ENCODE measurements around the gene DPP4.

DPP4 gene

GRCh38 chr2:162029287-162029901 is 44.6 kb downstream of the DPP4 start:
- H3K4me1 ChIP-seq (ENCODE audit: insufficient read depth, insufficient read length), result no peaks in the 10 kb centered on the region
- no peak for DNase-seq (ENCODE audit: low read depth, low spot score)
- TF ChIP-seq SUZ12 (IDR thresholded peaks at IDR 0.05; ENCODE audit: extremely low read depth, insufficient read depth, insufficient read length) (no peak), ZNF274 (IDR thresholded peaks at IDR 0.05; ENCODE audit: low read depth, low read length) (no peak), YY1 (IDR thresholded peaks at IDR 0.05; ENCODE audit: insufficient read depth, insufficient read length) (no peak)

GRCh38 chr2:162028511-162028910 is 45.5 kb downstream of the DPP4 start:
- no peak overlapping the region for H3K9ac ChIP-seq (ENCODE audit: insufficient read length, low read depth)
- no peaks in the 10 kb centered on the region for H3K27me3 ChIP-seq (ENCODE audit: insufficient read depth, insufficient read length)
- TF ChIP-seq YY1 (IDR thresholded peaks at IDR 0.05; ENCODE audit: insufficient read depth, insufficient read length) (no peak), ZNF274 (IDR thresholded peaks at IDR 0.05; ENCODE audit: low read depth, low read length) (no peak), SUZ12 (IDR thresholded peaks at IDR 0.05; ENCODE audit: extremely low read depth, insufficient read depth, insufficient read length) (no peak)
- no peaks in the 10 kb centered on the region for H3K9me3 ChIP-seq (ENCODE audit: insufficient read depth, low read length)
- H3K4me1 ChIP-seq (ENCODE audit: insufficient read depth, insufficient read length), result no peaks in the 10 kb centered on the region
- H3K36me3 ChIP-seq (ENCODE audit: insufficient read depth, insufficient read length, low read length), result no peaks in the 10 kb centered on the region
- no peak for DNase-seq (ENCODE audit: low read depth, low spot score)
- no peak overlapping the region for H3K4me3 ChIP-seq (ENCODE audit: insufficient read length, low read depth)

More at GRCh38 chr2:162029287-162029901, 44.6 kb downstream of the DPP4 start:
- Histone ChIP-seq H3K36me3 (ENCODE audit: insufficient read depth, insufficient read length, low read length) (no peaks in the 10 kb centered on the region), H3K4me3 (ENCODE audit: insufficient read length, low read depth) (no peak overlapping the region), H3K9ac (ENCODE audit: insufficient read length, low read depth) (no peak overlapping the region), H3K27me3 (ENCODE audit: insufficient read depth, insufficient read length) (no peaks in the 10 kb centered on the region), H3K9me3 (ENCODE audit: insufficient read depth, low read length) (no peaks in the 10 kb centered on the region)

- Histone ChIP-seq H3K4me3 (ENCODE audit: insufficient read length, low read depth) (no peak overlapping the region), H3K36me3 (ENCODE audit: insufficient read depth, insufficient read length, low read length) (no peaks in the 10 kb centered on the region), H3K27me3 (ENCODE audit: insufficient read depth, insufficient read length) (no peaks in the 10 kb centered on the region), H3K4me1 (ENCODE audit: insufficient read depth, insufficient read length) (no peaks in the 10 kb centered on the region), H3K9ac (ENCODE audit: insufficient read length, low read depth) (no peak overlapping the region), H3K9me3 (ENCODE audit: insufficient read depth, low read length) (no peaks in the 10 kb centered on the region)
- TF ChIP-seq YY1 (IDR thresholded peaks at IDR 0.05; ENCODE audit: insufficient read depth, insufficient read length), result no peak
- TF ChIP-seq ZNF274 (IDR thresholded peaks at IDR 0.05; ENCODE audit: low read depth, low read length), result no peak
- no peak for TF ChIP-seq SUZ12 (IDR thresholded peaks at IDR 0.05; ENCODE audit: extremely low read depth, insufficient read depth, insufficient read length)
- no peak for DNase-seq (ENCODE audit: low read depth, low spot score)
Observed at GRCh38 chr2:162025121-162025911, 48.7 kb downstream of the DPP4 start.

- Histone ChIP-seq H3K9ac (ENCODE audit: insufficient read length, low read depth) (no peak overlapping the region), H3K36me3 (ENCODE audit: insufficient read depth, insufficient read length, low read length) (no peaks in the 10 kb centered on the region), H3K4me3 (ENCODE audit: insufficient read length, low read depth) (no peak overlapping the region), H3K9me3 (ENCODE audit: insufficient read depth, low read length) (no peaks in the 10 kb centered on the region), H3K4me1 (ENCODE audit: insufficient read depth, insufficient read length) (no peaks in the 10 kb centered on the region), H3K27me3 (ENCODE audit: insufficient read depth, insufficient read length) (no peaks in the 10 kb centered on the region)
- TF ChIP-seq ZNF274 (IDR thresholded peaks at IDR 0.05; ENCODE audit: low read depth, low read length), result no peak
- no peak for TF ChIP-seq SUZ12 (IDR thresholded peaks at IDR 0.05; ENCODE audit: extremely low read depth, insufficient read depth, insufficient read length)
- no peak for TF ChIP-seq YY1 (IDR thresholded peaks at IDR 0.05; ENCODE audit: insufficient read depth, insufficient read length)
- no peak for DNase-seq (ENCODE audit: low read depth, low spot score)
Observed at GRCh38 chr2:162022290-162022945, 51.6 kb downstream of the DPP4 start.

GRCh38 chr2:162021516-162022058 is 52.4 kb downstream of the DPP4 start:
- Histone ChIP-seq H3K4me1 (ENCODE audit: insufficient read depth, insufficient read length) (no peaks in the 10 kb centered on the region), H3K9me3 (ENCODE audit: insufficient read depth, low read length) (no peaks in the 10 kb centered on the region), H3K9ac (ENCODE audit: insufficient read length, low read depth) (no peak overlapping the region), H3K27me3 (ENCODE audit: insufficient read depth, insufficient read length) (no peaks in the 10 kb centered on the region), H3K4me3 (ENCODE audit: insufficient read length, low read depth) (no peak overlapping the region), H3K36me3 (ENCODE audit: insufficient read depth, insufficient read length, low read length) (no peaks in the 10 kb centered on the region)
- no peak for DNase-seq (ENCODE audit: low read depth, low spot score)
- TF ChIP-seq YY1 (IDR thresholded peaks at IDR 0.05; ENCODE audit: insufficient read depth, insufficient read length) (no peak), ZNF274 (IDR thresholded peaks at IDR 0.05; ENCODE audit: low read depth, low read length) (no peak), SUZ12 (IDR thresholded peaks at IDR 0.05; ENCODE audit: extremely low read depth, insufficient read depth, insufficient read length) (no peak)

GRCh38 chr2:162018530-162018929 is 55.5 kb downstream of the DPP4 start:
- Histone ChIP-seq H3K36me3 (ENCODE audit: insufficient read depth, insufficient read length, low read length) (no peaks in the 10 kb centered on the region), H3K27me3 (ENCODE audit: insufficient read depth, insufficient read length) (no peaks in the 10 kb centered on the region), H3K4me1 (ENCODE audit: insufficient read depth, insufficient read length) (no peaks in the 10 kb centered on the region), H3K9ac (ENCODE audit: insufficient read length, low read depth) (no peak overlapping the region), H3K9me3 (ENCODE audit: insufficient read depth, low read length) (no peaks in the 10 kb centered on the region), H3K4me3 (ENCODE audit: insufficient read length, low read depth) (no peak overlapping the region)
- TF ChIP-seq ZNF274 (IDR thresholded peaks at IDR 0.05; ENCODE audit: low read depth, low read length), result no peak
- TF ChIP-seq SUZ12 (IDR thresholded peaks at IDR 0.05; ENCODE audit: extremely low read depth, insufficient read depth, insufficient read length), result no peak
- no peak for TF ChIP-seq YY1 (IDR thresholded peaks at IDR 0.05; ENCODE audit: insufficient read depth, insufficient read length)
- no peak for DNase-seq (ENCODE audit: low read depth, low spot score)

- no peaks in the 10 kb centered on the region for H3K9me3 ChIP-seq (ENCODE audit: insufficient read depth, low read length)
- no peaks in the 10 kb centered on the region for H3K36me3 ChIP-seq (ENCODE audit: insufficient read depth, insufficient read length, low read length)
- no peaks in the 10 kb centered on the region for H3K27me3 ChIP-seq (ENCODE audit: insufficient read depth, insufficient read length)
- no peak for DNase-seq (ENCODE audit: low read depth, low spot score)
- H3K4me3 ChIP-seq (ENCODE audit: insufficient read length, low read depth), result no peak overlapping the region
- no peak overlapping the region for H3K9ac ChIP-seq (ENCODE audit: insufficient read length, low read depth)
- no peaks in the 10 kb centered on the region for H3K4me1 ChIP-seq (ENCODE audit: insufficient read depth, insufficient read length)
- TF ChIP-seq ZNF274 (IDR thresholded peaks at IDR 0.05; ENCODE audit: low read depth, low read length) (no peak), YY1 (IDR thresholded peaks at IDR 0.05; ENCODE audit: insufficient read depth, insufficient read length) (no peak), SUZ12 (IDR thresholded peaks at IDR 0.05; ENCODE audit: extremely low read depth, insufficient read depth, insufficient read length) (no peak)
Observed at GRCh38 chr2:162017233-162017632, 56.8 kb downstream of the DPP4 start.
